ENCODE data around the gene B3GNT8. TPM values are rescaled to one million over a fixed set of nuclear protein-coding genes. Genes with fewer than 3 reads are reported as not detected.

B3GNT8 gene
- total RNA-seq, 2 donors from 2014 or later = 9.4 to 11.6 TPM

GRCh38 chr19:41376241-41376997, 50.8 kb downstream of the B3GNT8 start, which contains the start of gene TMEM91:
TMEM91 (plus strand) TSS chr19:41376533; CDS start chr19:41378310, 1,777 bp downstream.
- WGBS = 4% methylated on average over 34 of the region's 47 CpGs
- no peaks in the 10 kb centered on the region for H3K4me1 ChIP-seq (replicated peaks)
- peak; percentile 42 for DNase-seq (ENCODE audit: low spot score)
- H3K27ac ChIP-seq = peak within 1 kb of the TSS; percentile 64 to 77
- no peak for TF ChIP-seq CTCF (IDR thresholded peaks at IDR 0.05)
- TF ChIP-seq POLR2AphosphoS5 (IDR thresholded peaks at IDR 0.05) = peak; percentile 62
- no peaks in the 10 kb centered on the region for H3K36me3 ChIP-seq
- intact Hi-C loops (cut with DNase I) = no loop called here
- H3K9me3 ChIP-seq = no peaks in the 10 kb centered on the region
- H3K4me3 ChIP-seq = peak within 1 kb of the TSS; percentile 38 to 44
- no peaks in the 10 kb centered on the region for H3K27me3 ChIP-seq (replicated peaks; ENCODE audit: insufficient read depth)

Small RNA genes within 50 kb of the gene (small RNA-seq; reads per million reads assigned to genes)
- gene RF00017 = 0 reads per million in 2 donors

Other genes with a start within 250 kb of the B3GNT8 start
- gene CYP2S1, start 234.2 kb downstream of the B3GNT8 start, total RNA-seq = 1 to 10 TPM; 1.1 to 4.2 TPM
- gene AXL, start 208.2 kb downstream of the B3GNT8 start, total RNA-seq = 100 to 1,000 TPM in 1 of 2 donors, 10 to 100 TPM in 1; 26.1 to 168 TPM
- gene HNRNPUL1, start 163.0 kb downstream of the B3GNT8 start, total RNA-seq = 100 to 1,000 TPM; 133 to 183 TPM
- gene CCDC97, start 117.2 kb downstream of the B3GNT8 start, total RNA-seq = 10 to 100 TPM; 21.0 to 34.4 TPM
- 10 to 100 TPM in 1 of 2 donors, 1 to 10 TPM in 1; 9.7 to 32.4 TPM for gene TGFB1, start 73.5 kb downstream of the B3GNT8 start, total RNA-seq
- gene B9D2, start 63.2 kb downstream of the B3GNT8 start, total RNA-seq = 10 to 100 TPM; 10.7 to 17.1 TPM
- 10 to 100 TPM; 15.7 to 19.7 TPM for gene TMEM91, start 50.8 kb downstream of the B3GNT8 start, total RNA-seq
- gene EXOSC5, start 30.0 kb downstream of the B3GNT8 start, total RNA-seq = 10 to 100 TPM; 29.6 to 34.0 TPM
- 10 to 100 TPM; 69.0 to 72.5 TPM for gene BCKDHA, start 29.6 kb downstream of the B3GNT8 start, total RNA-seq
- gene DMAC2, start 12.5 kb upstream of the B3GNT8 start, total RNA-seq = 10 to 100 TPM; 42.4 to 42.9 TPM
- not detected for gene ERICH4, start 15.8 kb upstream of the B3GNT8 start, total RNA-seq
- 1 to 10 TPM in 1 of 2 donors, not detected in 1; 1.5 TPM for gene CEACAM21, start 148.8 kb upstream of the B3GNT8 start, total RNA-seq
- 1 to 10 TPM in 1 of 2 donors, under 1 TPM in 1; 0.59 to 1.0 TPM for gene CEACAM4, start 199.7 kb upstream of the B3GNT8 start, total RNA-seq